GM19240 (cell line): ENCODE data around the gene TBX18.

Source experiments
- DNase-seq: peaks from one replicate; pipeline ENCODE4 v3.0.0; 2011; ENCODE audit warnings: low spot score; ENCODE audit not compliant: insufficient read length

The TBX18 gene

DNA sequence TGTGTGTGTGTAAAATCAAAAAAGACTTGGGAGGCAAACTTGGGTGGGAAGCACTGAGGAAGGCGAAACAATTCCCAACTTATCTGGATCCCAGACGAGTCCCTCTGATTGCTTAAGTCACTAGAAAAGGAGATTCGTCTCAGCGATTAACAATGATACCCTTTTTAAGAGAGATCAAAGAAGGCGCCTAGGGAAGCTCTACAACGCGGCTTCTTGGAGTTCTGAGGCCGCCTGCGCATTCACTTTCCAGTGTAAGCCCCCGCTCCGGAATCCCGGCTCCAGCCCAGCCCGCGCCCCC is 8.7 kb upstream of the TBX18 start:
- no peak for DNase-seq

DNA sequence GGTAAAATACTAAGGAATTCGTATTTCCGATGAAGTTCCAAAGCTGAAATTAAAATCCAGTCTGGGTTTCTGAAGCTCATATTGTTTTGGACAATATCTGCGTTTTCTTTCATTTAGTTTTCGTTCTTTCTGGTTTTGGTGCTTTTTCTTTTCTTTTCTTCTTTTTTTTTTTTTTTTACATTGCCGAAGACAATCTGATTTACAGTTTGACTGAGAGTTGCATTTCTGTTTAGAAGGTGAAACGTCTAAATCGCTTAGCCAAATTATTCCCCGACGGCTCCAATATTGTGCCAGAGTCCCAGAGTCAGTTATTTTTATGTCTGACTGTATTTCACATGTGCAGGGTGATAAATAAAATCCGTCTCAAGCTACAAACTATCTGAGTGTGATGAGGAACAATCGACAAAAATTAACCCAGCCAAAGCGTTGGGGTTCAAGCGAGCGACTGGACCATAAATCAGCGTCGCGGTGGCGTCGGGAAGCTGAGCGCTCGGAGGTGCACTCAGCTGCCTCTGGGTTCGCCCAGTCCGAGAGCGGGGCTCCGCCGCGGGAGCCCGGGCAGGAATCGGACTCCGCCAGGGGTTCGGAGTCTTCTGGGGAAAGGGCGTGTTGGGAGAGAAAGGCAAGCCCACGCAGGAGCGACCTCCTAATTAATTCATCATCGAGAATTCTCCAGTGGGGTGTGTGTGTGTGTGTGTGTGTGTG is 8.2 kb upstream of the TBX18 start:
- no peak for DNase-seq

DNA sequence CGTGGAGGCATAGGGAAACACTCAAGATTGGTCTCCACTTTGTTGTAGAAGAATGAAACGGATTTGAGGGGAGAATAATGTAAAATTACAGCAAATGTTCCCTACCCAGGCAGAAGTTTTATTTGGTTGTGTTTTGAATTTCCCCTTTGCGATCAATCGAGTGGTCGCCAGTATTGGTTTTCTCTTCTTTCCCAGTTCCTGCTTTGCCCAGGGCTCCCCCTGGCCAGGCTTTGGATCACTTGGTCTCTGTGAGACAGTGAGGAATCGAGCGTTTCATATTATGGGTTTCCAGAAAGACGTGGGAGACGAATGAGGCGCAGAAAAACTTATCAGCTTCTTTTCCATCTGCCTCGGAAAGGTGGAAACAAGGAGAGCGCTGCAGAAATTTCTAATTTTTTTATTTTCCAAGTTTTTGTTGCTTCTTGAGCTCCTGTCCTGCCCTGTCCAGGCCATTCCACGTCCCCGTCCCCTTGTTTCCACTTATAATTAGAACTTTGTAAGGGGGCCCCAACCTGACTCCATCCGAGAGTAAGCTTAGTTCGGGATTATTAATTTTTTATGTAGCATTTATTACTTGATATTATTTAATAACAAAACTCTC is 7.5 kb upstream of the TBX18 start:
- no peak for DNase-seq

DNA sequence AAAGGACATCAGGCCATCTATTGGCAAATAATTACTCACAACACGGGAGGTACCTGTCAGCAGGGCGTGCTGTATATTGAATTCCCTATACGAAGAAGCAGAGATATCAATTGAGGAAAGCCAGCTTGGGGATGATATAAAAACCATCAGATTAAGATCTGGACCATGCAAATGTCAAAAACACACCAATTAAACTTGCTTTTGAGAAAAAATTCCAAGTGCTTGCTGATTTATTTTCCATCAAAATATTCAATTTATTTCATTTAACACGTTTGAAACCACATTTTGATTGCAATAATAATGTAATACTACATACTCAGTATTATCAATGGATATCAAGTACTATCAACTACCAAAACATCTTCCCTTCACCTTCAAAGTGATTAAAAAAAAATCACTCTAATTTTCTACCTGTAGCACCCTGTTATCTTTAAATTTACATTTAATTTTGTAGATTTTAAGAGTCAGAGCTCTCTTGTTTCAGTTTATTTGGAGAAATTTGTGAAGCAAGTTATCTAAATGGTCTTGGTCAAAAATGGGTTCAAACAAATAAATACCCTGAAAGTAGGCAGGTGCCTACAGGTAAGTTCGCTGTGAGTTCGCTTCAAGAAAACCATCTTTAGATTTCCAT is 6.8 kb upstream of the TBX18 start:
- DNase-seq: no peak

DNA sequence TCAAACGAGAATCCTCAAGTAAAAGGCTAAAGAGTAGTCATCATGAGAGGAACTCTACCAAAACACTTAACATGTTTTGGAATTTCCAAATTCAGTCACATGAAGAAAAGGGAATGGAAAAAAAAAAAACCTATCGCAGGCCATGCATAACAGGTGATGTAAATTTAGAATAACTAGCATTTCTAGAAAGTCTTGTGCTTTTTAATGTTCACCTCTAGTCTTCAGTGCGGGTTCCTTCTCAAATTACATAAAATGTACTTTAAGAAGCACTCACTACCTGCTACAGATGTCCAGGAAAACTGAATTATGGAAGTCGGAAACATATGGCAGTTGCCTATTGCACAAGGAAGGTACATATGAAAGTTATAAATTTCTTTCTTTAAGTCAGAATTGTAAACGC is 6.1 kb upstream of the TBX18 start:
- DNase-seq: no peak

DNA sequence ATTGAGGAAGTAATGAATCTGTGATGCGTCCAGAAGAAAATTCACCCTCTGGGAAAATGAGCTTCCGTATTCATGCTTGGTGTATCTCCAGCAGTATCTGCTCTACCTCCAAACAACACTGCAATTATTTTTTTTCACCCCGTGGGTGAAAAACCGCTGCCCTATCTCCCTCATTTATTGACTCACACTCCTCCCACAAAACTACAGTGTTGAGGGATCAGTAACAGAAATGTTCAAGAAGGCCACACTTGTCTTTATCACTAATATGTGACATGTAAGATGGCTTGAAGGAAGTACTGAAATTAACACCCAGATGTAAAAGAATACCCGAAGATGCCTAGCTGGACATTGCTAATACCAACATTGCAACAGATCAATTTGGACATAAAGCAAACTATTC is 4.9 kb upstream of the TBX18 start:
- DNase-seq: no peak

DNA sequence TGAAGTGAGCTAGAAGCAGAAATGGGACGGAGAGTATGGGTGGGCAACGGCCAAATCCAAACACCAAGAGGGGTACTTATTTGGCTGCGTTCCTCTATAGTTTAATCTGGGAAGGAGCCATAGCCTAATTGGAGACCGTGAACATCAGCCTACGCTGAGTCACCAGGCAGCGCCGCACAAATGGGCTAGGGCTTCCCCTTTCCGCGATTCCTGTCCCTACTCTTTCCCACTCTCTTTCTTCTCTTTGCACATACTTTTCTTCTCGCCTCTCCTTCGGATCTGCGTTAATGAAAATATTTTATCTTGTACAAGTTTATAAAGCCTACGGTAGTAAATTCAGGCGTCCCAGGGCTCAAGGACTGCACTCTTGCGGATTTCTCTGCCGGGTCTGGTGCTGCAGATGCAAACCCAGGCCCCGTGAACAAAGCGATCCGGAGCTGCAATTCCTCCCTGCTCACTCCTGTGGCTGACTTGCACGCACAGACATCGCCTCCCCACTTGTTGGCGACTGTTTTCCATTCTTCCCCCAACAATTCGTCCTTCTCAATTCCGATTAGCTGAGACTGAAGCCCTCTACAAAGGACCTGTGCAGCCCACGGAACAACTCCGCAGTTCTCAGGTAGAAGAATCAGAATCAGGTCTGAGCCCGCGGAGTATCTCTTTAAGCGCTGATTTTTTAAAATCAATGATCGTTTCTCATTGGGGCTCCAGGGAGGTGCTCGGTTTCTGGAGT is 4.2 kb upstream of the TBX18 start:
- no peak for DNase-seq

DNA sequence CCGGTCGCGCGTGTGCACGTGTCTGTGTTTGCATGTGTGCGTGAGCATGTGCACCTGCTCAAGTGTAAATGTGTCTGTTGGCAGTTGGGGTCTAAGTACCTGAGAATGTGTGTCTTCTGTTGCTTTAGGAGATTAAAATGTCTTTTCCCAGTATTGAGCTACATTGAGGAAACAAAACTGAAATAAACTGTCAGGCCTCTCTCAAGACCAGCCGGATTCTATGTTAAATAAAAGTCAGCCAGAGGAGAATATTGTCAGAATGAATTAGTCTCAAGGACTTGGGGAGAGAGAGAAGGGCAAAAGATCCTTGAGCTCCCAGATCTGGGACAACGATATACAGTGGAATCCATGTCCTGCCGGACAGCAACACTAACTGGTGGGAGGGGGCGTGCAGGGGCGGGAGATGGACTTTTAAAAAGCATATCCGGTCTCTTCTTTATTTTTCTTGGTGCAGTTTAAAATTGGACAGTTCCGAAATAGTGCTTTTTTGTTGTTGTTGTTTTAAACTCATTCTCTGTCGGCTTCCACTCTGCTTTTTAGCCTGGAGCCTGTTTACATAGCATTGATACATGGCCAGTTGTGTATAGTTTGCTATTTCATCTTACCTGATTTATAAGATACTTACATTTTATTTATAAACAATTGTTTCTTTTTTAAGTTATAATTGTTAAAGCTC is 3.3 kb upstream of the TBX18 start:
- no peak for DNase-seq

DNA sequence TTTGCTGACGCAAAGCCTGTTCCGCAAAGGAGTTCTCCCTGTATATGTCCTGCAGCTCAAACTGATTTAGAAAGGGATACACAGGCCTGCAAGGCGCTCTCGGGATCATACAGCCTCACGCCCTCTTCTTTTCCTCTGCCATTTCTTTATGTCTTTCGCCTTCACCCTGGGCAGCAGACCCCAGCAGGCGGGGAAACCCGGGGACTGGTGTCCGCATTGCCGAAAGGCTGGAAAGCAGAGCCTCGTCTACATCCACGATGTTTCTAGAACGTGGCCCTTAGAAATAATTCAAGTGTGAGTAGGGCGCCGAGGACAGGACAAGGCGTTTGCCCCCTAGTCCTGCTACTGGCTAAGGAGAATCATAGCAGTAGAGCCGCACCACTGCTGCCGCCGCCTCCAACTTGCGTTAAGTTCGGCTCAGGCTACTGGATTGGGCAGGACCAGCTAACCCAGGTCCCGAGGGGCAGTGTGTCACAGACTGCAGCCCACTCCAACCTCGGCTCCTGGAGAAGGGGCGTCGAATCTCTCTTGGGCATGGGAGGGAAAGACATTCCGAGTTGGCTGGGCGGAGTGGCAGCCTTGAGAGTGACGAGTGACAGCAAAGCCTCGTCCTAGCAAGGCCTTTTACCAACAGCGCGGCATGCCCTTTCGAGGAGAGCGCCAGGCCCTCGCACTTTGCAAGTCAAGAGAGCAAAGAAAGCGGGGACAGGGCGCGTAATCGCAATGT is 2.6 kb upstream of the TBX18 start:
- DNase-seq: no peak

DNA sequence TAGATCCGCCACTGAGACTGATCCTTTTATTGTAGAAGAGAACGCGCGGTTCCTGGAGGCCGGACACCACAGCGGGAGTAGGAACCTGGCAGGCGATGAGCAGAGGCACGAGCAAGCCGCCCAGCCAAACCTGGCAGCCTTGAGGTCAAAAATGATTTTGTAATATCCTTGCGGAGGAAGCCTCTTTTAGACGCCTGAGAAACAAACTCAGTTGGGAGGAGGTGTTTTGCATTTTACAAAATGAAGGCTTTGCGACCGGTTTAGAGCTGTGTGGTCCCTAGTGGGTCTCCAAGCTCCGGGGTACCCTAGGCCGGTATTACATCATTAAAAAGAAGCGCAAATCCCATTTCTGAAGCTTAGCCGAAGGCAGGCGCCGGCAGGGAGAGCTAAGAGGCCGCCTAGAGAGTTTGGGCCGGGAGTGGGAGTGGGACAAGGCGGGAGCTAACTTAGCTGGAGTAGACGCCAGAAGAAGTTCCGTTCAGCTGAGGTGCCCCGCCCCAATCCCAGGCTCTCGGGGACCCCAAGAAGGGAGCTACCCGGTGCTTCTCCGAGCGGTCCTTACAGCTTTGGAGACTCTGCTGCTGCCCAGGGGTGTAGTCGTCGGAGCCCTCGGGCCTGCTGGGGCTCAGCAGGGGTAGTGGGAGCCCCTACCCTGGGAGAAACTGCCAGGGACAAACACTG is 1.9 kb upstream of the TBX18 start:
- no peak for DNase-seq

DNA sequence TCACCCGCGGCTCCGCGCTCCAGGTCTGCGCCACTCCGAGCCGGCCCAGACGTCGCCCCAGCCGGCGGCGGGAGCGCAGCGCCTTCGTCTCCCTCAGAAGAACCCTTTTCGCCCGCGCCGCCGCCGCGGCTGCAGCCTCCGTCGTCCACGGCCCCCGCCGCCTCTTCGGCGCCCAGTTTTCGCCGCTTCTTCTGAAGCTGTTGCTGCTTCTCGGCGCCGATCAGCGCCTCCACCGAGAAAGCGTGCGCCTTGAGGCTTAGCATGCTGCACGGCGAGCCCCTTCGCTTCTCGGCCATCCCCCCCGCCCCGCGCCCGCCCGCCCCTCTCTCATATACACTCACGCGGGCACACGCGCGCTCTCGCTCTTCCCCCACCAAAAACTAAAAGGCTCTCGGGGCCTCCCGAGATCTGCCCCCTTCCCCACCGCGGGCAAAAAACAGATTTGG is 489 bp downstream of the TBX18 start:
- DNase-seq: no peak

DNA sequence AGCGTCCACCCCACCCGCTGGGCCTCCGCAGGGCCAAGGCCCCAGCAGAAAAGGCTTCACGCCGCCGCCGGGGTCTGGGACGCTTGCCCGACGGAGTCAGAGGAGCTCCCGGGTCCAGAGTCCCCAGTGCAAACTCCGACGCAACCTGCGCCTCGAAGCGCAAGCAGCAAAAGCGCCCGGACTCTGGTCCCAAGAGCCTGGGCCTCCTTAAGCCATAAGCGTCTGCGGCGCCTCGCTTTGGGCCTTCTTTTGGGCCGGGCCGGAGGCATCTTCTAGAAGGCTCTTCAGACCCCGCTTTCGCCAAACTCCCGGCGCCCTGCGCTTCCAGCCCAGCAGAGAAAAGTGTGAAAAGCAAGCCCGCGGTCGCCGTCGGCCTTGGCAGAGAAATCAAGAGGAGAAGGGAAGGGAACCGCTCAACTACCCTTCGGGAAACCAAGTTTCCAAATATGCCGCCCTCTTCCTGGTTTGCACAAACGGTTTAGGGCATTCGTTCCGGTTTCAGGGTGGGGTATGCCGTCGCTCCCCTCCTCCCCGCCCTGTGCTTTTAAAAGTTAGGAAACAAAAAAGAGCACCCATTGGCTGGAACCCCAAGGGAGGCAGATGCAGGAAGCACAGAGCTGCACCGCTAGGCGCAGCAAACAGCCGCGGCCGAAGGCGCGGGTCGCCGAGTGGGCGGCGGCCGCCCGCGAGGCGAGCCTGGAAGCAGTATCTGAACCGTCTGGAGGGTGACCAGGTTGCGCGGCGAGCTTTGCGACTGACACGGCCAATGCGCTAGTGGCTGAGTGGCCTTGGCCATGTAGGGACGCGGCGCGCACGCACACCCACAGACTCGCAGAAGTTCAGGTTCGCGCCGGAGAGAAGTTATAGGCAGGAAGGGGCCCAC is 1.2 kb downstream of the TBX18 start:
- DNase-seq: no peak

DNA sequence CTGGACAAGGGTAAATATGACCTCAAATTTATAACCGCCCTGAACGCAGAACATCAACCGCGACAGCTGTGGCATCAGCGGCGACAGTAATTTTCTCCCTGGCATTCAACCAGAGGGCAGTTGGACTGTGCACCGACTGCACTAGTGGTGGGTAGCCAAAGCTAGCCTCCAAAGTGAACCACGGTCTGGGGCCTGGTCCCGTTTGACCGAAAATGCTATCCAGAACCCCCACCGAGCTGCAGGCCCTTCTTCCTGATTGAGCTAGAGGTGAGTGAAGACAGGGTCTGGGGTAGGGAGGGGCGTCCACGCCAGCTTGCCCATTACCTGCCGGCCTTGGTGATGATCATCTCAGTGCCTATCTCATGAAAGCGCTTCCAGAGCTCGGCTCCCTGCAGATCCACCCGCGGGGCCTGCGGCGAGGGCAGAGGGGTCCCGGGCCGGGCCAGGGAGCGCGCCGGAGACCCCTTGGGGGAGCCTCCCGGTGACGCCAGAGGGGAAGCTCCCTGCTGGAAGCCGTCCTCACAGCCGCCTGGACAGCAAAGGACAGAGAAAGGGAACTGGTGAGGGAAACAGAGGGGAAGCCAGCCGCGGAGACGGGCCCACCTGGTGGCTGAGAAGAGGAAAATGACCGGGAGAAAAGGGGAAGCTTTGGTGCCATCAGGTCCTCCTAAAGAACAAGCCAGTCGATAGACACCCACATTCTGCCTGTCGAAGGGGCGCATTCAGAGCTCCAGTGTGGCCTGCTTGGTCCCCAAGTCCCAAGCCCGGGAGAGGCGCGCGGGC is 2.0 kb downstream of the TBX18 start:
- no peak for DNase-seq

DNA sequence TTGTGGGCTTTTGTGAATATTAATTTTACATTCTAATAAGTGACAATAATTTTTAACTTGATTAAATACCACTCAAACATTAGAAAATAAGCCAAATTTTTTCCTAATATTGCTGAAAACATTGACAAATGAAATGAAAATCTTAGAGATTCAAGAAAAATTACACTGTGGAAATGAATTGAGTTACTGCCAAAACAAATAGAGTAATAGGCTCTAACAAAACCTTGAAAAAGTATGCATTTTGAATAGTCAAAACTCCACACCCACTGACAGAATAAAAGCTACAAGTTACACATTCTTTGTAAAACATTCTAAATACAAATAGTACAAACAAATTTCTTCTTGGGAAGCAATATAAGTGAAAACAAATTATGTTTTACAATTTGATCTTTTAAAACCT is 5.9 kb downstream of the TBX18 start:
- no peak for DNase-seq

DNA sequence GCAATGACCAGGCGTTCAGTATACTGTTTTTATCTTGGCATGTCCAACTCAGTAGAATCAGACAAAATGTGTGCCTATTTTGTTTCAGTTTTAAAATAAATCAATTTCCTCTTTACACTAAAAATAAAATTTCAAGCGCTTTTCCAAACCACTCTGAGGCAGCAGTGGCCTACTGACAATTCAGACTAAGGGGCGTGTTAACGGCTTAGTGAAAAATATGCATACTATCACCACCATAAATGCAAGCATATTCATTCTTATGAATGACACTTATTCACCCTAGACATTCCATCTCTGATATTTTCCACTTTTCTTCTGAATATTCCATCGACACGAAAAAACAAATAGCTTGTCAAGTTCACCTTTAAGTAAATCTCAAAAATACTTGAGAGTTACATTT is 7.5 kb downstream of the TBX18 start:
- no peak for DNase-seq

DNA sequence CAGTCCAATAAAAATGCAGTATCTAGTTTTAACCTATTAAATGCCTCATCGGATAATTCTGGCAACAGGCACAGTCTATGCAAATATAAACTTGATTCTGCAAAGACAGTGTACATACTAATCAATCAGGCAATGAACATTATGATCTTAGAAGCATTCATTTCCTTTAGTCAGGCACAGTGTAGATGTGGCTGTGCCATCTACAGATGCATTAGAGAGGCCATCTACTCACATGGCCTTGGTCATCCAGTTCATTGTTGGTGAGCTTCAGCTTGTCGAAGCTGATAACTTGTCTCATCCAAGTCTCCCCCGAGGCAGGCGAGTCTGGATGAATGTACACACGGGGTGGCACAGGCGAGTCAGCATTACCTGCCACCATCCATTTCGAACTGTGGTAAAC is 7.9 kb downstream of the TBX18 start:
- DNase-seq: no peak

DNA sequence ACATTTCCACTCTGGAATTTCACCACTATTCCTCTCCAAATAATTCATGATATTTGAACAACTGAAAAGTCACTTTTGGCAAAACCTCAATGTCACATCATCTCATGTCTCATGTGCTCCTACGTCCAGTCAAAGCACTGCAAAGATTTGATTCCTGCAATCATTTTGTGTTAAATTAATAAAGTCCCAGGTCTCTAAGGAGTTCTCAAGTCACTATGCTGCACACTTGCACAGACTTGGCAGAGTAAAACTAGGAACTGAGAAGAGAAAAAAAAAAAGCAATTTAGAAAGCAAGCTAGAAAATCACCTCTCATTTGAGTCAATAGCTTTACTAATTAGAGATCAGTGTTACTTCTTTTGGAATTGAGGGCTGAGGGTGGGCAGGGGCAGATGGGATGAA is 11.2 kb downstream of the TBX18 start:
- no peak for DNase-seq

DNA sequence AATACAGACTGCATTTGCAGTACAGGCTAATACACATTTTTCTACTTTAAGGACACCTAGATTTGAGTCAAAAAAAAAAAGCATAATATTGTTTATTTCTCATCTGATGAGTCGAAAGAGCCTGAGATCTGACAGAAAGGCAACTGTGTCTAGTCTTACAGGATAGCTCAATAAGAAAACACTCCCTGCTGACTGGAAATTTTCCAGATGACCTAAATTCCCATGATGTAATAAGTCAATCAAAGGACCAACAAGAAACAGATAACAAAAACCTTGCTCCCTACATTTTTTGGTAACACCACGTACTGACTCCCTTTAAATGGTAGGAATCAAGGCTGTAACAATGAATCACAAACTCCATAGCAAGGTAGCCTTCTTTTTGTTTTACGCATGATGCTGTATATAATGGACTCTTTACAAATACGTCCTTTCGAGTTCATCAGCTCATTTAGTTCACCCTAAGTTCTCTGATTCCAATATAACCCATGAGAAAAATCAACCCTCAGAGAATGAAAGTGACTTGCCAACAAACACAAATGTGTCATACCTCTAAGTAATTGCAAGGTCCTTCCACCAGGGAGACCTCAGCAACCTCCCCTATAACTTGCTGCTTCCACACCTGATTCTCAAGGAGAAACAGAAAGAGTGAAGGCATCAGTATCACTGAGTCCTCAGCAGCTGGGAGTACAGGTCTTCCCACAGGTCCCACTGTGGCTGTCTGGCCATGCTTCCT is 12.1 kb downstream of the TBX18 start:
- DNase-seq: no peak
